ENCODE measurements around the gene CST9. TPM values are rescaled to one million over a fixed set of nuclear protein-coding genes. Genes with fewer than 3 reads are reported as not detected.

CST9 gene
- total RNA-seq, 1 donor from 2014 or later: not detected

DNA sequence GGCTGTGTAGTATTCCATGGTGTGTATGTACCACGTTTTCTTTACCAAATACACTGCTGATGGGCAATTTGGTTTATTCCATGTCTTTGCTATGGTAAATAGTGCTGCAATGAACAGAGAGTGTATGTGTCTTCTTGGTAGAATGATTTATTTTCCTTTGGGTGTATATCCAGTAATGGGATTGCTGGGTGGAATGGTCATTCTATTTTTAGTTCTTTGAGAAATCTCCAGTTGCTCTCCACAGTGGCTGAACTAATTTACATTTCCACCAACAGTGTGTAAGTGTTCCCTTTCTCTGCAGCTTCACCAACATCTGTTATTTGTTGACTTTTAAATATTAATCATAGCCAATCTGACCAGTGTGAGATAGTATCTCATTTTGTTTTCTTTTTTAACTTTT lies 51.3 kb downstream of the CST9 start:
- DNase-seq (ENCODE audit: low spot score): no peak

Other genes with a start within 250 kb of the CST9 start
- 14.6 TPM for gene GZF1, start 243.7 kb downstream of the CST9 start, total RNA-seq
- 8.4 TPM for gene NAPB, start 184.4 kb downstream of the CST9 start, total RNA-seq
- gene CSTL1, start 166.2 kb downstream of the CST9 start, total RNA-seq: not detected
- gene CST11, start 153.0 kb downstream of the CST9 start, total RNA-seq: 0.96 TPM
- gene CST8, start 114.8 kb downstream of the CST9 start, total RNA-seq: not detected
- not detected for gene CST9L, start 37.4 kb downstream of the CST9 start, total RNA-seq
- 1,237 TPM for gene CST3, start 32.0 kb upstream of the CST9 start, total RNA-seq
- not detected for gene CST4, start 83.1 kb upstream of the CST9 start, total RNA-seq
- gene CST1, start 145.0 kb upstream of the CST9 start, total RNA-seq: not detected
- gene CST2, start 220.8 kb upstream of the CST9 start, total RNA-seq: not detected

All from mesenteric fat pad (tissue), 1 donor.